NB4 (cell line): Measurements from ENCODE around the gene CEP350.

Experiments
- MYC ChIP-seq: IDR thresholded peaks from 2 replicates; pipeline ENCODE4 v1.6.1; 2011; ENCODE audit warnings: low read depth, low read length
- POLR2A ChIP-seq: IDR thresholded peaks from 2 replicates; pipeline ENCODE4 v1.6.1; 2011; ENCODE audit warnings: mild to moderate bottlenecking; ENCODE audit not compliant: insufficient read length; ENCODE audit errors: extremely low read depth
- TF ChIP-seq, protein P1 (sequence below): IDR thresholded peaks from one replicate; pipeline ENCODE4 v1.5.1; 2012; ENCODE audit warnings: low read depth, low read length
- TF ChIP-seq, protein P2 (sequence below): IDR thresholded peaks from 2 replicates; pipeline ENCODE4 v1.6.1; 2011; ENCODE audit warnings: low read depth, low read length

DNA sequence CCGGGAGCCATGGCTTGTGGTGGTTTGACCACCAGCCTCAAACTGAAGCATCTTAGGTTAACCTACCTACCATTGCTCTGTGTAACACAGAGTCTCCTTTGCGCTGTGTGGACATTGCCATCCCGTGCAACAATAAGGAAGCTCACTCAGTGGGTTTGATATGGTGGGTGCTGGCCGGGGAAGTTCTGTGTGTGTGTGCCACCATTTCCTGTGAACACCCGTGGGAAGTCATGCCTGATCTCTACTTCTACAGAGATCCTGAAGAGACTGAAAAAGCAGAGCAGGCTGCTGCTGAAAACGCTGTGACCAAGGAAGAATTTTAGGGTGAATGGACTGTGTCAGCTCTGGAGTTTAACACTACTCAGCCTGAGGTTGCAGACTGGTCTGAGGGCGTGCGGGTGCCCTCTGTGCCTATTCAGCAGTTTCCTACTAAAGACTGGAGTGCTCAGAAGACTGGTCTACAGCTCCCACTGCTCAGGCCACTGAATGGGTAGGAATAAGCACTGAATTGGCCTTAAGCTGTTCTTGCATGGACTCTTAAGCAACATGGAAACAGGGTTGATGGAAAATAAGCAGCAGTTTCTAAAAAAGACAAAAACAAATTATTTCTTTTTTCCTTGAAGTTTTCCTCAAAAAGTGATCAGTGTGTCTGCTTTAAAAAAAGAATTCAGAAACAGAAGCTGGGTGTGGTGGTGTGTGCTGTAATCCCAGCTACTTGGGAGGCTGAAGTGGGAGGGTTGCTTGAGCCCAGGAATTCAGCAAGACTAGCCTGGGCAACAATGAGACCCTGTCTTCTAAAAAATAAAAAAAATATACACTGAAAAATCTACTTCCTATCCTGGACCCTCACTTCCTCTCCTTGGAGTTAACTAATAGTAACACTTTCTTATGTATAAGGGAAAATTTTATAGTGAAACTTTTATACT is 14.6 kb downstream of the CEP350 start:
- TF ChIP-seq, protein P1, sequence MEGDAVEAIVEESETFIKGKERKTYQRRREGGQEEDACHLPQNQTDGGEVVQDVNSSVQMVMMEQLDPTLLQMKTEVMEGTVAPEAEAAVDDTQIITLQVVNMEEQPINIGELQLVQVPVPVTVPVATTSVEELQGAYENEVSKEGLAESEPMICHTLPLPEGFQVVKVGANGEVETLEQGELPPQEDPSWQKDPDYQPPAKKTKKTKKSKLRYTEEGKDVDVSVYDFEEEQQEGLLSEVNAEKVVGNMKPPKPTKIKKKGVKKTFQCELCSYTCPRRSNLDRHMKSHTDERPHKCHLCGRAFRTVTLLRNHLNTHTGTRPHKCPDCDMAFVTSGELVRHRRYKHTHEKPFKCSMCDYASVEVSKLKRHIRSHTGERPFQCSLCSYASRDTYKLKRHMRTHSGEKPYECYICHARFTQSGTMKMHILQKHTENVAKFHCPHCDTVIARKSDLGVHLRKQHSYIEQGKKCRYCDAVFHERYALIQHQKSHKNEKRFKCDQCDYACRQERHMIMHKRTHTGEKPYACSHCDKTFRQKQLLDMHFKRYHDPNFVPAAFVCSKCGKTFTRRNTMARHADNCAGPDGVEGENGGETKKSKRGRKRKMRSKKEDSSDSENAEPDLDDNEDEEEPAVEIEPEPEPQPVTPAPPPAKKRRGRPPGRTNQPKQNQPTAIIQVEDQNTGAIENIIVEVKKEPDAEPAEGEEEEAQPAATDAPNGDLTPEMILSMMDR = no peak
- TF ChIP-seq POLR2A (no peak), MYC (no peak)
- TF ChIP-seq, protein P2, sequence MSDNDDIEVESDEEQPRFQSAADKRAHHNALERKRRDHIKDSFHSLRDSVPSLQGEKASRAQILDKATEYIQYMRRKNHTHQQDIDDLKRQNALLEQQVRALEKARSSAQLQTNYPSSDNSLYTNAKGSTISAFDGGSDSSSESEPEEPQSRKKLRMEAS = no peak
